Fibroblast of pulmonary artery (primary cell): Measurements from ENCODE around the gene HOXC9.

Experiments
- DNase-seq: peaks from one replicate; pipeline ENCODE4 v3.0.0-alpha.2; 2010; ENCODE audit warnings: low read depth
- H3K4me3 ChIP-seq: replicated peaks from 2 replicates; pipeline ENCODE4 v1.5.1; 2011; ENCODE audit warnings: low read depth, mild to moderate bottlenecking, control low read depth, low read length, moderate library complexity
- TF ChIP-seq, protein P1 (sequence below): IDR thresholded peaks from 2 replicates; pipeline ENCODE4 v1.5.1; 2011; ENCODE audit warnings: mild to moderate bottlenecking, control low read depth, low read length, inconsistent platforms; ENCODE audit errors: missing control alignments

Gene HOXC9

DNA sequence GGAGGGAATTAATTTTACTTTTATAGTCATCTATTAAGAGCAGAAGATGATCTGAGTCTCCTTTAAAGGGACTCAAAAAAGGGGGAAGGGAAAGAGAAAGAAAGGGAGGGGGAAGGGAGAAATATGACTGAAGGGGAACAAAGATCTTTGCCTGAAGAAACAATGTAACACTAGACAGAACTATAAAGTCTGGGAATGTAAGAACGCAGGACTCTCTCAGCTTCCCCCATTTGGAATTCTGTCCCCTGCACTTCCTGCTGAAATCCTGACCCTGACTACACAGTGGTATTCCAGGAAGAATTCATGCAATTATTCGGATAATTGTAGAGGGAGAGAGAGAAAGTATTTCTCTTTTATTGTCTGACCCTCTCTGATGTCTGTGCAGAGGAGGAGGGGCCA lies 35.6 kb upstream of the HOXC9 start:
- DNase-seq = no peak
- H3K4me3 ChIP-seq = no peak overlapping the region
- TF ChIP-seq, protein P1, sequence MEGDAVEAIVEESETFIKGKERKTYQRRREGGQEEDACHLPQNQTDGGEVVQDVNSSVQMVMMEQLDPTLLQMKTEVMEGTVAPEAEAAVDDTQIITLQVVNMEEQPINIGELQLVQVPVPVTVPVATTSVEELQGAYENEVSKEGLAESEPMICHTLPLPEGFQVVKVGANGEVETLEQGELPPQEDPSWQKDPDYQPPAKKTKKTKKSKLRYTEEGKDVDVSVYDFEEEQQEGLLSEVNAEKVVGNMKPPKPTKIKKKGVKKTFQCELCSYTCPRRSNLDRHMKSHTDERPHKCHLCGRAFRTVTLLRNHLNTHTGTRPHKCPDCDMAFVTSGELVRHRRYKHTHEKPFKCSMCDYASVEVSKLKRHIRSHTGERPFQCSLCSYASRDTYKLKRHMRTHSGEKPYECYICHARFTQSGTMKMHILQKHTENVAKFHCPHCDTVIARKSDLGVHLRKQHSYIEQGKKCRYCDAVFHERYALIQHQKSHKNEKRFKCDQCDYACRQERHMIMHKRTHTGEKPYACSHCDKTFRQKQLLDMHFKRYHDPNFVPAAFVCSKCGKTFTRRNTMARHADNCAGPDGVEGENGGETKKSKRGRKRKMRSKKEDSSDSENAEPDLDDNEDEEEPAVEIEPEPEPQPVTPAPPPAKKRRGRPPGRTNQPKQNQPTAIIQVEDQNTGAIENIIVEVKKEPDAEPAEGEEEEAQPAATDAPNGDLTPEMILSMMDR = no peak

DNA sequence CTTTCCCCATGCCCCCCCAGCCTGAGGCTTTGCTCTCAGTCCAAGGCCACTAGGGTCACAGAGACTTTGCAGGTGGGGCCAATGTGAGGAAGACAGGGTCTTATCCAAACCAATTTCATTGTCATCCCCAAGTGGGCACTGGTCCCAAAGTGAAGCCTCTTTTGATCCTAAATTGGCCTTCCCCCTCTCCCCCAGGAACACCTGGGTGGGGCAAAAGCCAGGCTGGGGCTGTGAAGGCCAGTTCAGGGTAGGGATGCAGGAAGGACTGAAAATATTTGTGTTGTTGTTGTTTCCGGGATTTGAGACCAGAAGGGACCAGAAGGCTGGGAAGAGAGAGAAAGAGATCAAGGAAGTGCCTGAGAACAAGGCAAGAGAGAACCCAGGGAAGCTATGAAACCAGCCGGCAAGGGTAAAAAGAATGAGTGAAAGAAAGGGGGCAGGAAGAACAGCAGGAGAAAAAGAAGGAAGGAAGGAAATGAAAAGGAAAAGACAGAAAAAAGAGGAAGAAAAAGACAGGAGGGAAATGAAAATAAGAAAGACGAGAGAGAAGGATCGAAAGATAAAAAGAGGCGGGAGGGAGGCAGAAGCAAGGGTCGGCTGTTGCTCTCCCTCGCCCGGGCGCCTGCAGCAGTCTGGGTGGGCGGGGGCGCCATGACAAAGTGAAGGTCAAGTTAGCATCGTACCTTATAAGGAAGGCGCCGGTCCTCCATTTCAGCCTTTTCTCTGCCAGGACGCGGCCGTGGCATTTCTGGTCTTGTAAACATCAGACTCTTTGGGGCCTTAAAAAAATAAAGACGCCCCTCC lies 34.5 kb upstream of the HOXC9 start:
- H3K4me3 ChIP-seq = no peak overlapping the region
- DNase-seq = no peak
- TF ChIP-seq, protein P1 = no peak

DNA sequence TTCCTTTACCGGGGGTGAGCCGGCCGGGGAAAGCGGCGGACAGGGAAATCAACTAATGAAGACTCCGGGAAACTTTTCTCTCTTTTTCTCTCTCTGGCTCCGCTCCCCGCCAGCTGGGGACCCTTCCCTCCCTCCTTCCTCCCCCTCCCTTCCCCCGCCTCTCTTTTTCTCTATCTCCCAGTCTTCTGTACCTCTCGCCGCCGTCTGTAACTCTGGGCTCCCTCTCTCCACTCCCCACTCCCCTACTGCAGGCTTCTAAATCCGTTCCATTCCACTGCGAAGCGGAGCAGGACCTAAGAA lies 33.9 kb upstream of the HOXC9 start:
- TF ChIP-seq, protein P1 = no peak
- H3K4me3 ChIP-seq = no peak overlapping the region
- DNase-seq = no peak

DNA sequence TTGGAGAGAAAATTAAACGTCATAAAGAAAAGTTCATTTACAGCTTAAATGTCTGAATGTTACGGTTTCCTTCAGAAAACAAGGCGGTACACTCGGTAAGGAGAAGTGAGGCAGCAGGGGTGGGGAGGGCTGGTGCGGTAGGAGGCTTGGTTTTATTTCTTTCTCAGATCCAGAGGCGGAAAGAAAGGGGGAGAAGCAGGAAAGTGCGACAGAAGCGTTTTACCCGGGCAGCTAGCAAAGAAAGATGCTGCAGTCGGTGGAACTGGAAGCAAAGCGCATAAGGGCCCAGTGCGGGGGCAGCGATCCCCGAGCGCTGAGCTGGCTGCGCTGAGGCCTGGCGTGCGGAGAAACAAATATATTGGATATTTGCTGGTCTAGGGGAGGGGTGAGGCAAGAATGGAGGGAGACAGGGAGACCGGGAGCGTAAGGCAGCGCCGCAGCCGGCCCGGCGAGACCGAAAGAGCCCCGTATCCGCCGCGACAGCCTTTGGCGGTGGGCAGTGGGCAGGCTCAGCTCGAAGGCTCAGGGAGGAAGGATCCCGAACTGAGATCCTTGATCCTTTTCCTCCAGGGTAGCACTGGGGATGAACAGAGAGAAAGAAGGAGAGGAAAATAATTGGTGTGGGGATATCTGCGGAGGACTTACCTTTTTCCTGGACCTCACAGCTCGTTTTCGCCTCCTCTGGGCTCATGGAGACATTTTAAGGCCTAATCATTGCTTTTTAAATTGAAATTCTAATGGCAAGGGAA lies 33.4 kb upstream of the HOXC9 start:
- TF ChIP-seq, protein P1 = no peak

DNA sequence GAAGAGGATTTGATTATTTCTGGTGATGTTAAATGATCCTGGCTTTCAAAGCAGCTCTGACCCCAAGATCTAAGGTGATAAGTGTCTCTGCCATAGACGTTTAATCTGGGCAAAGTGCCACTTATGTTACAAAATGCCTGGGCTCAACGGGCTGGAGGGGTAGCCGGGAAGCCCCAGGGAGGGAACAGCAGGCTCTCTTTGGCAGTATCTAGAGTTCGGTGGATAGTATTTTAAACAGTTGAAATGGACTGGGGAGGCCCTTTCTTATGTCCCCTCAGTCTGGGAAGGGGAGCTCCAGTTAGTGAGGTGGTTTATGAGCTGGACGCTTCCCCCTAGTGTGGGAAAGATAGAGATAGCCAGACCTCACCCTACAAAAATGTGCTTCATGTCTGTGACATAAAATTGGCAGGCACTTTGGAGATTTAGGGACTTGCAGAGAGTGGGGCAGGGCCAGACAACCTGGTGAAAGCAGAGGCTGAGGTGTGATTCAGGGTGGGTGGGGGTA lies 32.5 kb upstream of the HOXC9 start:
- TF ChIP-seq, protein P1 = no peak
- DNase-seq = no peak
- H3K4me3 ChIP-seq = no peak overlapping the region

More for the DNA sequence above, 33.4 kb upstream of the HOXC9 start:
- no peak overlapping the region for H3K4me3 ChIP-seq
- no peak for DNase-seq

DNA sequence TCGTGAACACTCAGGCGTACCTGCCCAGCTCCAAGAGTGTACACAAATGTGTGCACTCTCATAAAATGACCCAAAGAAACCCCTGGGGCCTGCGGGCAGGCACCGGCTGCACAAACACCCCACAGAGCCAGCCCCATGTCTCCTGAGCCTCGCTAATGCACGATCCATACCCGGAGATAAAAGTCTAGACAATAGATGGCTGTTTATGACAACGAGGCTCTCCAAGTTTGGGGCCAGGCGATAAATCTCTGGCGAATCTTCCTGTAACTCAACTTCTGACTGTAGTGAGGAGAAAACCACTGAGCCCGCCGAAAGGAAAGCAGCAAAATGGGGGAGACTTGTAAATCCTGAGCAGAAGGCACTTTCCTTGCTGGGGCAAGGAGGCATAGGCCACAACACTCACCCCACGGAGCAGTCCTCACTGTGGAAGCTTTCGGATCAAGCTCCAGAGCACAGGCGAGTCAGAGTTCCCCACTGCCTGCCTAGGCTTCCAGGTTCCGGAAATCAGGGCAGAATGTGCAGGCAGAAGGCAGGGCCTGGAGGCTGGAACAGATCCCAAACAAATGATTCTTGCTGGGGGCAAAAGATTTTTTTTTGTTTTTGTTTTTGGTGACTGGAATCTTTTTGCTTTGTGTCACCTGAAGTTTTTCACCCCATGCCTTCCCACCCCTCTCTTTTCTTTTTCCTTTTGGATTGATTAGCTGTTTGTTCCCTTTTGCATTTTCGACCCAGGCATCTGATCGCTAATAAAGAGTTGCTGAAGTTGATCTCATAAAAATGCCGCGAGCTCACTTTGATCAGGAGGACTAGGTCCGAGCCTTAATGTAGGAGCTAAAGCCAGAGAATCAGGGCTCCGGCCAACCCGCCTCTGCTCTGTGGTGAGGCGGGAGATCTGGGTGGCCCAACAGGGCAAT lies 31.5 kb upstream of the HOXC9 start:
- no peak for DNase-seq
- TF ChIP-seq, protein P1 = no peak
- H3K4me3 ChIP-seq = no peak overlapping the region
